Liver (tissue), 9 donors: ENCODE results near the gene TBC1D24. TPM values are rescaled to one million over a fixed set of nuclear protein-coding genes. Genes with fewer than 3 reads are reported as not detected.

Source experiments
- DNase-seq: peaks from one replicate; pipeline ENCODE4 v3.0.0-alpha.2; 2017; ENCODE audit warnings: low spot score
- H3K27ac ChIP-seq, 2 donors: one replicate each; pipeline ENCODE4 v1.7.0; 2013; ENCODE audit warnings: inconsistent platforms in 2 of 2, low read length in 2 of 2, control low read depth in 1 of 2, low read depth in 1 of 2, mild to moderate bottlenecking in 1 of 2
- H3K27me3 ChIP-seq, 4 donors: one replicate each; pipeline versions ENCODE4 v1.6.1 to v1.7.0; 2013; ENCODE audit warnings: low read length in 3 of 4, inconsistent platforms in 1 of 4, mild to moderate bottlenecking in 1 of 4, moderate library complexity in 1 of 4; ENCODE audit not compliant: control insufficient read depth in 4 of 4, insufficient read depth in 4 of 4
- H3K36me3 ChIP-seq, 4 donors: one replicate each; pipeline versions ENCODE4 v1.6.1 to v1.7.0; 2013; ENCODE audit warnings: low read length in 3 of 4, mild to moderate bottlenecking in 3 of 4, low read depth in 1 of 4, moderate library complexity in 1 of 4; ENCODE audit not compliant: control insufficient read depth in 4 of 4, insufficient read depth in 3 of 4
- H3K4me1 ChIP-seq, 4 donors: one replicate each; pipeline versions ENCODE4 v1.6.1 to v1.7.0; 2013; ENCODE audit warnings: low read length in 3 of 4, mild to moderate bottlenecking in 3 of 4, moderate library complexity in 1 of 4; ENCODE audit not compliant: control insufficient read depth in 4 of 4, insufficient read depth in 4 of 4
- H3K4me3 ChIP-seq, 3 donors: one replicate each; pipeline versions ENCODE4 v1.6.1 to v1.7.0; 2013; ENCODE audit warnings: low read length in 3 of 3, control low read depth in 1 of 3, low read depth in 1 of 3, mild to moderate bottlenecking in 1 of 3
- H3K9ac ChIP-seq, 2 donors: one replicate each; pipeline ENCODE4 v1.7.0; 2013; ENCODE audit warnings: low read length in 2 of 2, mild to moderate bottlenecking in 2 of 2, moderate library complexity in 2 of 2, control low read depth in 1 of 2, low read depth in 1 of 2
- H3K9me3 ChIP-seq, 4 donors: one replicate each; pipeline versions ENCODE4 v1.6.1 to v1.7.0; 2013; ENCODE audit warnings: low read length in 3 of 4; ENCODE audit not compliant: control insufficient read depth in 4 of 4
- ATF3 ChIP-seq: IDR thresholded peaks from 2 replicates; pipeline ENCODE4 v1.6.1; 2016; ENCODE audit warnings: antibody characterized with exemption
- EGR1 ChIP-seq, 2 donors: IDR thresholded peaks; 2 replicates each; pipeline ENCODE4 v1.6.1; 2016 to 2018; ENCODE audit warnings: antibody characterized with exemption in 2 of 2, low read depth in 2 of 2
- FOXA1 ChIP-seq: IDR thresholded peaks from 2 replicates; pipeline ENCODE4 v1.6.1; 2016; ENCODE audit warnings: antibody characterized with exemption
- FOXA2 ChIP-seq: IDR thresholded peaks from 2 replicates; pipeline ENCODE4 v1.6.1; 2016; ENCODE audit warnings: antibody characterized with exemption
- GABPA ChIP-seq, 2 donors: IDR thresholded peaks in 1 of 2; conservative IDR thresholded peaks in 1 of 2; 2 replicates each; pipeline ENCODE4 v1.6.1; 2016; ENCODE audit warnings: antibody characterized with exemption in 2 of 2, mild to moderate bottlenecking in 1 of 2, moderate library complexity in 1 of 2
- HNF4A ChIP-seq, 2 donors: conservative IDR thresholded peaks; 2 replicates each; pipeline ENCODE4 v1.6.1; 2016; ENCODE audit warnings: antibody characterized with exemption in 2 of 2, mild to moderate bottlenecking in 2 of 2
- HNF4G ChIP-seq: IDR thresholded peaks from 2 replicates; pipeline ENCODE4 v1.6.1; 2016; ENCODE audit warnings: antibody characterized with exemption
- JUND ChIP-seq, 2 donors: IDR thresholded peaks; 2 replicates each; pipeline ENCODE4 v1.6.1; 2016; ENCODE audit warnings: antibody characterized with exemption in 2 of 2
- NR2F2 ChIP-seq: IDR thresholded peaks from 2 replicates; pipeline ENCODE4 v1.6.1; 2016; ENCODE audit warnings: antibody characterized with exemption
- RAD21 ChIP-seq, 2 donors: IDR thresholded peaks; 2 replicates each; pipeline ENCODE4 v1.6.1; 2016; ENCODE audit warnings: antibody characterized with exemption in 2 of 2, mild to moderate bottlenecking in 2 of 2
- REST ChIP-seq: IDR thresholded peaks from 2 replicates; pipeline ENCODE4 v1.6.1; 2016; ENCODE audit warnings: antibody characterized with exemption, mild to moderate bottlenecking
- RXRA ChIP-seq, 2 donors: IDR thresholded peaks; 2 replicates each; pipeline ENCODE4 v1.6.1; 2017 to 2018; ENCODE audit warnings: antibody characterized with exemption in 2 of 2, mild to moderate bottlenecking in 1 of 2
- SP1 ChIP-seq: IDR thresholded peaks from 2 replicates; pipeline ENCODE4 v1.6.1; 2018; ENCODE audit warnings: antibody characterized with exemption, mild to moderate bottlenecking
- TAF1 ChIP-seq: conservative IDR thresholded peaks from 2 replicates; pipeline ENCODE4 v1.6.1; 2016; ENCODE audit warnings: antibody characterized with exemption, mild to moderate bottlenecking
- YY1 ChIP-seq: IDR thresholded peaks from 2 replicates; pipeline ENCODE4 v1.6.1; 2016; ENCODE audit warnings: antibody characterized with exemption, mild to moderate bottlenecking
- ZBTB33 ChIP-seq: IDR thresholded peaks from 2 replicates; pipeline ENCODE4 v1.6.1; 2016; ENCODE audit warnings: antibody characterized with exemption
- WGBS: extraction: QIAGEN DNeasy Blood & Tissue Kit; methylation state at CpG from one replicate; pipeline ENCODE4 v1.1.7; 2013; 5-methylcytosine and 5-hydroxymethylcytosine counted together
- polyA plus RNA-seq, 2 donors: library from polyadenylated mRNA; stranded (reverse) in 1 of 2; unstranded in 1 of 2; fragments of 200-250 nt in 1 of 2; fragments of >200 nt in 1 of 2; fragmentation: Nextera tagmentation in 1 of 2; extraction: Ambion mirVana in 1 of 2; gene quantifications; one replicate each; pipeline versions ENCODE4 v1.2.1 to v1.2.3, GENCODE V29; 2013 to 2015
- total RNA-seq, 2 donors: library from RNA; depleted of rRNA; stranded (reverse); fragments of >200 nt; gene quantifications; one replicate each; pipeline ENCODE4 v1.2.3, GENCODE V29; 2014
- TF ChIP-seq, protein P1 (sequence below): IDR thresholded peaks from 2 replicates; pipeline ENCODE4 v1.6.1; 2016; ENCODE audit warnings: antibody characterized with exemption
- TF ChIP-seq, protein P2 (sequence below): fragments of 150-350 bp; IDR thresholded peaks from 2 replicates; pipeline ENCODE4 v1.5.1; 2017; ENCODE audit warnings: improper control_type of control experiment, low read depth, low read length; ENCODE audit not compliant: missing input control
- donor health status: healthy.
- donor health status: healthy.
- donor health status: healthy.
- donor health status: healthy.
- donor health status: healthy.

Gene TBC1D24
- total and polyA plus RNA-seq, 4 donors: 8.4 to 22.3 (median 11.5) TPM

DNA sequence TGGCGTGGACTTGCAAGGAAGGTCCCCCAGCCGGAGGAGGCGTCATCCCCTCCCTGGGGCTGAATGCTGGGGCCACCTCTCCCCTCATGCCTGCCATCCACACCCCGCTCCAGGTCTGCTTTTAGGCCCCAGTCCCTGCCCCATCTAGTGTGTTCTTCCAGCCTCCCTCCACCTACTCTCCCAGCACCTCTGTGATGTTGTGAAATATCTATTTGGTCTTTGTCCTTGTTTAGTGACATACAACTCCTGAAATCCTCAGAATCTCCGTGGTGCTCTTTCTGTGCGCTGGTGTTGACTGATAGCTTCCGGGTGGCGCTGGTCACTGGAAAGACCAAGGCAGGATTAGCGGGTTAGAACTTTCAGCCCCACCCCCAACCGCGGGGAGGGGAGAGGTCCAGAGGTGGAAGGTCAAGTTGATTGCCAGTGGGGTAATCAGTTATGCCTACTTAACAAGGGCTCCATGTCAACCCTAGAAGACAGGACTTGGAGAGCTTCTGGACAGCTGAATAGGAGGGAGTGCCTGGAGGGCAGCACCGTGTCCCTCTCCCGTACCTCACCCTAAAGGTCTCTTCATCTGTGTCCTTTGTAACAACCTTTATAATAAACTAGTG lies 10.1 kb downstream of the TBC1D24 start:
- peak overlapping the region; percentile 5 to 32 for H3K27ac ChIP-seq
- no peak overlapping the region for H3K4me3 ChIP-seq
- TF ChIP-seq TAF1: no peak
- TF ChIP-seq, protein P1, sequence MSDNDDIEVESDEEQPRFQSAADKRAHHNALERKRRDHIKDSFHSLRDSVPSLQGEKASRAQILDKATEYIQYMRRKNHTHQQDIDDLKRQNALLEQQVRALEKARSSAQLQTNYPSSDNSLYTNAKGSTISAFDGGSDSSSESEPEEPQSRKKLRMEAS: no peak
- peak; percentile 81 for TF ChIP-seq SP1
- TF ChIP-seq GABPA (IDR thresholded peaks at IDR 0.05 in 1 of 2, conservative IDR thresholded peaks at IDR 0.05 in 1 of 2): peak in 1 of 2 donors; percentile 76
- TF ChIP-seq ZBTB33: no peak
- TF ChIP-seq EGR1 (IDR thresholded peaks at IDR 0.05; ENCODE audit: low read depth in 2 of 2): no peak
- peak; percentile 84 to 90 for TF ChIP-seq HNF4A (conservative IDR thresholded peaks at IDR 0.05)
- peak; percentile 41 to 60 for TF ChIP-seq RAD21 (IDR thresholded peaks at IDR 0.05)
- TF ChIP-seq RXRA (IDR thresholded peaks at IDR 0.05): peak; percentile 67 to 85
- TF ChIP-seq HNF4G: peak; percentile 29
- no peak for TF ChIP-seq ATF3
- peak; percentile 82 for TF ChIP-seq FOXA2
- TF ChIP-seq JUND (IDR thresholded peaks at IDR 0.05): peak in 1 of 2 donors; percentile 23
- TF ChIP-seq, protein P2, sequence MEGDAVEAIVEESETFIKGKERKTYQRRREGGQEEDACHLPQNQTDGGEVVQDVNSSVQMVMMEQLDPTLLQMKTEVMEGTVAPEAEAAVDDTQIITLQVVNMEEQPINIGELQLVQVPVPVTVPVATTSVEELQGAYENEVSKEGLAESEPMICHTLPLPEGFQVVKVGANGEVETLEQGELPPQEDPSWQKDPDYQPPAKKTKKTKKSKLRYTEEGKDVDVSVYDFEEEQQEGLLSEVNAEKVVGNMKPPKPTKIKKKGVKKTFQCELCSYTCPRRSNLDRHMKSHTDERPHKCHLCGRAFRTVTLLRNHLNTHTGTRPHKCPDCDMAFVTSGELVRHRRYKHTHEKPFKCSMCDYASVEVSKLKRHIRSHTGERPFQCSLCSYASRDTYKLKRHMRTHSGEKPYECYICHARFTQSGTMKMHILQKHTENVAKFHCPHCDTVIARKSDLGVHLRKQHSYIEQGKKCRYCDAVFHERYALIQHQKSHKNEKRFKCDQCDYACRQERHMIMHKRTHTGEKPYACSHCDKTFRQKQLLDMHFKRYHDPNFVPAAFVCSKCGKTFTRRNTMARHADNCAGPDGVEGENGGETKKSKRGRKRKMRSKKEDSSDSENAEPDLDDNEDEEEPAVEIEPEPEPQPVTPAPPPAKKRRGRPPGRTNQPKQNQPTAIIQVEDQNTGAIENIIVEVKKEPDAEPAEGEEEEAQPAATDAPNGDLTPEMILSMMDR: no peak
- peak; percentile 76 for TF ChIP-seq NR2F2
- TF ChIP-seq YY1: no peak
- TF ChIP-seq FOXA1: peak; percentile 56
- no peak for TF ChIP-seq REST
- no peaks in the 10 kb centered on the region for H3K36me3 ChIP-seq
- DNase-seq: peak; percentile 71
- no peaks in the 10 kb centered on the region for H3K9me3 ChIP-seq
- H3K27me3 ChIP-seq: no peaks in the 10 kb centered on the region
- 51% methylated on average over 13 of the region's 13 CpGs for WGBS
- H3K4me1 ChIP-seq: peaks cover 21 to 47% (median 30%) of the 10 kb centered on the region in 4 donors
- no peak overlapping the region for H3K9ac ChIP-seq
